HEK293 (cell line): ENCODE results near the gene LRBA.

Experiments
- CTCF ChIA-PET: fragments of 350-600 bp; formaldehyde crosslinking; extraction: SDS; loops from one replicate; lab custom pipeline; 2021; ENCODE audit warnings: antibody characterized with exemption; lab: Yijun Ruan, JAX
- POLR2A ChIA-PET: fragments of 300-600 bp; formaldehyde crosslinking; extraction: SDS; loops from one replicate; lab custom pipeline; 2020; ENCODE audit warnings: antibody characterized with exemption, inconsistent platforms; lab: Yijun Ruan, JAX
- H3K27ac ChIP-seq: fragments of 200-500 bp; sonication (Bioruptor generic); 2 replicates; pipeline ENCODE4 v1.5.1; 2014; ENCODE audit warnings: low read depth, low read length, control low read depth, inconsistent platforms; ENCODE audit errors: extremely low read depth
- H3K36me3 ChIP-seq, 2 experiments: fragments of 200-500 bp in 1 of 2; sonication (Bioruptor generic) in 1 of 2; 1 replicate in 1 of 2; 2 replicates in 1 of 2; pipeline ENCODE4 v1.5.1; 2014 to 2017; ENCODE audit warnings: inconsistent platforms in 2 of 2, low read length in 2 of 2; ENCODE audit not compliant: control insufficient read depth in 2 of 2, insufficient read depth in 1 of 2
- H3K4me1 ChIP-seq: fragments of 200-500 bp; sonication (Bioruptor generic); 2 replicates; pipeline ENCODE4 v1.5.1; 2014; ENCODE audit warnings: mild to moderate bottlenecking, low read length, inconsistent platforms; ENCODE audit not compliant: control insufficient read depth, insufficient read depth
- H3K4me3 ChIP-seq: 2 replicates; pipeline ENCODE4 v1.5.1; 2011; ENCODE audit warnings: low read depth, mild to moderate bottlenecking, control low read depth, low read length, moderate library complexity
- H3K9me3 ChIP-seq: fragments of 200-500 bp; sonication (Bioruptor generic); 2 replicates; pipeline ENCODE4 v1.5.1; 2014; ENCODE audit warnings: low read depth, low read length, inconsistent platforms; ENCODE audit not compliant: control insufficient read depth, insufficient read depth
- BCL11B ChIP-seq: fragments of 450-650 bp; formaldehyde crosslinking; IDR thresholded peaks from 2 replicates; pipeline ENCODE4 v1.5.1; 2016; ENCODE audit warnings: low read depth, missing biosample characterization, missing genetic modification characterization
- KLF7 ChIP-seq: fragments of 450-650 bp; formaldehyde crosslinking; IDR thresholded peaks from 2 replicates; pipeline ENCODE4 v1.5.1; 2016; ENCODE audit warnings: missing biosample characterization, missing genetic modification characterization, borderline replicate concordance
- SCRT1 ChIP-seq: fragments of 450-650 bp; formaldehyde crosslinking; IDR thresholded peaks from 2 replicates; pipeline ENCODE4 v1.5.1; 2016; ENCODE audit warnings: missing biosample characterization, missing genetic modification characterization, borderline replicate concordance
- SP2 ChIP-seq: fragments of 450-650 bp; formaldehyde crosslinking; IDR thresholded peaks from 2 replicates; pipeline ENCODE4 v1.5.1; 2016; ENCODE audit warnings: missing biosample characterization, missing genetic modification characterization
- SP3 ChIP-seq: fragments of 450-650 bp; formaldehyde crosslinking; IDR thresholded peaks from 2 replicates; pipeline ENCODE4 v1.5.1; 2016; ENCODE audit warnings: missing biosample characterization, missing genetic modification characterization
- WT1 ChIP-seq: fragments of 450-650 bp; formaldehyde crosslinking; IDR thresholded peaks from 2 replicates; pipeline ENCODE4 v1.5.1; 2016; ENCODE audit warnings: missing biosample characterization, missing genetic modification characterization
- ZNF114 ChIP-seq: fragments of 450-650 bp; formaldehyde crosslinking; IDR thresholded peaks from 2 replicates; pipeline ENCODE4 v1.5.0; 2017; ENCODE audit warnings: missing biosample characterization, missing genetic modification characterization
- ZNF140 ChIP-seq: fragments of 450-650 bp; formaldehyde crosslinking; IDR thresholded peaks from 2 replicates; pipeline ENCODE4 v1.5.1; 2016; ENCODE audit warnings: missing biosample characterization, missing genetic modification characterization
- ZNF211 ChIP-seq: fragments of 450-650 bp; formaldehyde crosslinking; IDR thresholded peaks from 2 replicates; pipeline ENCODE4 v1.5.1; 2016; ENCODE audit warnings: low read depth, missing biosample characterization, missing genetic modification characterization
- ZNF221 ChIP-seq: fragments of 450-650 bp; formaldehyde crosslinking; IDR thresholded peaks from 2 replicates; pipeline ENCODE4 v1.5.1; 2017; ENCODE audit warnings: missing biosample characterization, missing genetic modification characterization, borderline replicate concordance
- ZNF248 ChIP-seq: fragments of 450-650 bp; formaldehyde crosslinking; IDR thresholded peaks from 2 replicates; pipeline ENCODE4 v1.5.1; 2017; ENCODE audit warnings: missing biosample characterization, missing genetic modification characterization
- ZNF292 ChIP-seq: fragments of 450-650 bp; formaldehyde crosslinking; IDR thresholded peaks from 2 replicates; pipeline ENCODE4 v1.5.1; 2016; ENCODE audit warnings: low read depth, missing biosample characterization, missing genetic modification characterization, borderline replicate concordance
- ZNF48 ChIP-seq: fragments of 450-650 bp; formaldehyde crosslinking; IDR thresholded peaks from 2 replicates; pipeline ENCODE4 v1.5.1; 2016; ENCODE audit warnings: missing biosample characterization, missing genetic modification characterization
- ZNF510 ChIP-seq: fragments of 450-650 bp; formaldehyde crosslinking; IDR thresholded peaks from 2 replicates; pipeline ENCODE4 v1.5.1; 2018; ENCODE audit warnings: mild to moderate bottlenecking, missing genetic modification characterization, missing biosample characterization; ENCODE audit not compliant: insufficient replicate concordance
- ZNF521 ChIP-seq: fragments of 450-650 bp; formaldehyde crosslinking; IDR thresholded peaks from 2 replicates; pipeline ENCODE4 v1.5.1; 2017; ENCODE audit warnings: missing biosample characterization, mild to moderate bottlenecking, missing genetic modification characterization
- ZNF549 ChIP-seq: fragments of 450-650 bp; IDR thresholded peaks from 2 replicates; pipeline ENCODE4 v1.5.1; 2018; ENCODE audit warnings: missing biosample characterization, missing genetic modification characterization, mild to moderate bottlenecking, inconsistent platforms, moderate library complexity
- TF ChIP-seq, protein P1 (sequence below): fragments of 450-650 bp; formaldehyde crosslinking; IDR thresholded peaks from 2 replicates; pipeline ENCODE4 v1.5.1; 2016; ENCODE audit warnings: missing biosample characterization, missing genetic modification characterization, borderline replicate concordance
- TF ChIP-seq, protein P2 (sequence below): fragments of 450-650 bp; formaldehyde crosslinking; IDR thresholded peaks from 2 replicates; pipeline ENCODE4 v1.5.1; 2016; ENCODE audit warnings: missing biosample characterization, missing genetic modification characterization
- TF ChIP-seq, protein P3 (sequence below): fragments of 450-650 bp; formaldehyde crosslinking; IDR thresholded peaks from 2 replicates; pipeline ENCODE4 v1.5.1; 2016; ENCODE audit warnings: missing biosample characterization, missing genetic modification characterization
- TF ChIP-seq, protein P4 (sequence below): fragments of 450-650 bp; formaldehyde crosslinking; IDR thresholded peaks from 2 replicates; pipeline ENCODE4 v1.5.1; 2016; ENCODE audit warnings: missing biosample characterization, missing genetic modification characterization, low read depth
- TF ChIP-seq, protein P5 (sequence below): fragments of 450-650 bp; formaldehyde crosslinking; IDR thresholded peaks from 2 replicates; pipeline ENCODE4 v1.5.1; 2017; ENCODE audit warnings: missing biosample characterization, missing genetic modification characterization
- TF ChIP-seq, protein P6 (sequence below): IDR thresholded peaks from 2 replicates; pipeline ENCODE4 v1.6.1; 2011; ENCODE audit warnings: mild to moderate bottlenecking, low read depth, low read length, borderline replicate concordance

The LRBA gene

DNA sequence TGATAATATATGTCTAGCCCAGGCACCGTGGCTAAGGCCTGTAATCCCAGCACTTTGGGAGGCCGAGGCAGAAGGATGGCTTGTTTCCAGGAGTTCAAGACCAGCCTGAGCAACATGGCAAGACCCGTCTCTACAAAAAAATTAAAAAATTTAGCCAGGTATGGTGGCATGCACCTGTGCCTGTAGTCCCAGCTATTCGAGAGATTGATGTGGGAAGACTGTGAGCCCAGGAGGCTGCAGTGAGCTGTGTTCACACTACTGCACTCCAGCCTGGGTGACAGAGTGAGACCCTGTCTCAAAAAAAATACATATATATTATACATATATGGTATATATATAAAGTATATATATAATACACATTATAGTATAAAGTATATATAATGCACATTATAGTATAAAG lies 595.1 kb downstream of the LRBA start (continued):
- TF ChIP-seq, protein P1, sequence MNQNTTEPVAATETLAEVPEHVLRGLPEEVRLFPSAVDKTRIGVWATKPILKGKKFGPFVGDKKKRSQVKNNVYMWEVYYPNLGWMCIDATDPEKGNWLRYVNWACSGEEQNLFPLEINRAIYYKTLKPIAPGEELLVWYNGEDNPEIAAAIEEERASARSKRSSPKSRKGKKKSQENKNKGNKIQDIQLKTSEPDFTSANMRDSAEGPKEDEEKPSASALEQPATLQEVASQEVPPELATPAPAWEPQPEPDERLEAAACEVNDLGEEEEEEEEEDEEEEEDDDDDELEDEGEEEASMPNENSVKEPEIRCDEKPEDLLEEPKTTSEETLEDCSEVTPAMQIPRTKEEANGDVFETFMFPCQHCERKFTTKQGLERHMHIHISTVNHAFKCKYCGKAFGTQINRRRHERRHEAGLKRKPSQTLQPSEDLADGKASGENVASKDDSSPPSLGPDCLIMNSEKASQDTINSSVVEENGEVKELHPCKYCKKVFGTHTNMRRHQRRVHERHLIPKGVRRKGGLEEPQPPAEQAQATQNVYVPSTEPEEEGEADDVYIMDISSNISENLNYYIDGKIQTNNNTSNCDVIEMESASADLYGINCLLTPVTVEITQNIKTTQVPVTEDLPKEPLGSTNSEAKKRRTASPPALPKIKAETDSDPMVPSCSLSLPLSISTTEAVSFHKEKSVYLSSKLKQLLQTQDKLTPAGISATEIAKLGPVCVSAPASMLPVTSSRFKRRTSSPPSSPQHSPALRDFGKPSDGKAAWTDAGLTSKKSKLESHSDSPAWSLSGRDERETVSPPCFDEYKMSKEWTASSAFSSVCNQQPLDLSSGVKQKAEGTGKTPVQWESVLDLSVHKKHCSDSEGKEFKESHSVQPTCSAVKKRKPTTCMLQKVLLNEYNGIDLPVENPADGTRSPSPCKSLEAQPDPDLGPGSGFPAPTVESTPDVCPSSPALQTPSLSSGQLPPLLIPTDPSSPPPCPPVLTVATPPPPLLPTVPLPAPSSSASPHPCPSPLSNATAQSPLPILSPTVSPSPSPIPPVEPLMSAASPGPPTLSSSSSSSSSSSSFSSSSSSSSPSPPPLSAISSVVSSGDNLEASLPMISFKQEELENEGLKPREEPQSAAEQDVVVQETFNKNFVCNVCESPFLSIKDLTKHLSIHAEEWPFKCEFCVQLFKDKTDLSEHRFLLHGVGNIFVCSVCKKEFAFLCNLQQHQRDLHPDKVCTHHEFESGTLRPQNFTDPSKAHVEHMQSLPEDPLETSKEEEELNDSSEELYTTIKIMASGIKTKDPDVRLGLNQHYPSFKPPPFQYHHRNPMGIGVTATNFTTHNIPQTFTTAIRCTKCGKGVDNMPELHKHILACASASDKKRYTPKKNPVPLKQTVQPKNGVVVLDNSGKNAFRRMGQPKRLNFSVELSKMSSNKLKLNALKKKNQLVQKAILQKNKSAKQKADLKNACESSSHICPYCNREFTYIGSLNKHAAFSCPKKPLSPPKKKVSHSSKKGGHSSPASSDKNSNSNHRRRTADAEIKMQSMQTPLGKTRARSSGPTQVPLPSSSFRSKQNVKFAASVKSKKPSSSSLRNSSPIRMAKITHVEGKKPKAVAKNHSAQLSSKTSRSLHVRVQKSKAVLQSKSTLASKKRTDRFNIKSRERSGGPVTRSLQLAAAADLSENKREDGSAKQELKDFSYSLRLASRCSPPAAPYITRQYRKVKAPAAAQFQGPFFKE (tag by site-specific recombination), result no peak
- no peak for TF ChIP-seq KLF7
- no peak for TF ChIP-seq ZNF549 (tag by site-specific recombination)
- TF ChIP-seq ZNF292 (tag by site-specific recombination), result no peak
- TF ChIP-seq ZNF140 (tag by site-specific recombination), result no peak
- no peak for TF ChIP-seq ZNF510
- TF ChIP-seq, protein P2, sequence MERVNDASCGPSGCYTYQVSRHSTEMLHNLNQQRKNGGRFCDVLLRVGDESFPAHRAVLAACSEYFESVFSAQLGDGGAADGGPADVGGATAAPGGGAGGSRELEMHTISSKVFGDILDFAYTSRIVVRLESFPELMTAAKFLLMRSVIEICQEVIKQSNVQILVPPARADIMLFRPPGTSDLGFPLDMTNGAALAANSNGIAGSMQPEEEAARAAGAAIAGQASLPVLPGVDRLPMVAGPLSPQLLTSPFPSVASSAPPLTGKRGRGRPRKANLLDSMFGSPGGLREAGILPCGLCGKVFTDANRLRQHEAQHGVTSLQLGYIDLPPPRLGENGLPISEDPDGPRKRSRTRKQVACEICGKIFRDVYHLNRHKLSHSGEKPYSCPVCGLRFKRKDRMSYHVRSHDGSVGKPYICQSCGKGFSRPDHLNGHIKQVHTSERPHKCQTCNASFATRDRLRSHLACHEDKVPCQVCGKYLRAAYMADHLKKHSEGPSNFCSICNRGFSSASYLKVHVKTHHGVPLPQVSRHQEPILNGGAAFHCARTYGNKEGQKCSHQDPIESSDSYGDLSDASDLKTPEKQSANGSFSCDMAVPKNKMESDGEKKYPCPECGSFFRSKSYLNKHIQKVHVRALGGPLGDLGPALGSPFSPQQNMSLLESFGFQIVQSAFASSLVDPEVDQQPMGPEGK (tag by site-specific recombination), result no peak

DNA sequence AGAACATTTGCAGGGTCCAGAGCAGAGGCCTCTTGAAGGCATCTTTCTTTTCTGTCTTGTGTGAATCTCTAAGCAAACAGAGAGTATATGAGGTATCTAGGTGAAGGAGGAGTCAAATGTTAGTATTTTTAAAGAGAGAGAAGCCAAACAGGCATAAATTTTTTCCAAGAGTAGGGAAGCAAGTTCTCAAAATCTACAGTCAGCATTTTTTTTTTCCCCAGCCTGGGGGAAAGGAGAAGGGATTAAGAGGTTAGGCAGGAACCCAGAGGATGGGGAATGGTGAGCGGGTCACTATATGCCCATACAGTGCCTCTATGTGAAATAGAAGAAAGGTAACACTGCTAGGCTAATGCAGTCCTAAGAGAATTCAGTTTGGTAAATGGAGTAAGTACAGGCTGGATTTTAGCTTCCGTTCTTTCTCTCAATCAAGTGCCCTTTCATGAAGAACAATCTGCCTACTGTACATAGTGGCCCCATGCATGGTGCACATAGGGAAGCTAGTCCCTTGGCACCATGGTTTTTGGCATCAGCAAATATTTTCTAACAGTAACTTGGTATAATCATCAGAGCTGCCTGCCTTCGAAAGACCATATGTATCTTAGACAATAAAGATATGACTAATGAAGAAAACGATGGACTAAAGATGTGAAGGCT lies 596.2 kb downstream of the LRBA start:
- Histone ChIP-seq H3K4me1 (no peaks in the 10 kb centered on the region), H3K36me3 (no peaks in the 10 kb centered on the region), H3K9me3 (no peaks in the 10 kb centered on the region), H3K4me3 (no peak overlapping the region), H3K27ac (no peak overlapping the region)
- POLR2A ChIA-PET, result no interaction called here
- CTCF ChIA-PET, result no interaction called here
- TF ChIP-seq ZNF211 (no peak), SP2 (tag by site-specific recombination) (no peak), ZNF48 (no peak), ZNF114 (tag by site-specific recombination) (no peak), ZNF248 (tag by site-specific recombination) (no peak), ZNF221 (no peak), WT1 (tag by site-specific recombination) (no peak), BCL11B (no peak), SCRT1 (no peak), SP3 (no peak), ZNF521 (tag by site-specific recombination) (no peak)
- TF ChIP-seq, protein P3, sequence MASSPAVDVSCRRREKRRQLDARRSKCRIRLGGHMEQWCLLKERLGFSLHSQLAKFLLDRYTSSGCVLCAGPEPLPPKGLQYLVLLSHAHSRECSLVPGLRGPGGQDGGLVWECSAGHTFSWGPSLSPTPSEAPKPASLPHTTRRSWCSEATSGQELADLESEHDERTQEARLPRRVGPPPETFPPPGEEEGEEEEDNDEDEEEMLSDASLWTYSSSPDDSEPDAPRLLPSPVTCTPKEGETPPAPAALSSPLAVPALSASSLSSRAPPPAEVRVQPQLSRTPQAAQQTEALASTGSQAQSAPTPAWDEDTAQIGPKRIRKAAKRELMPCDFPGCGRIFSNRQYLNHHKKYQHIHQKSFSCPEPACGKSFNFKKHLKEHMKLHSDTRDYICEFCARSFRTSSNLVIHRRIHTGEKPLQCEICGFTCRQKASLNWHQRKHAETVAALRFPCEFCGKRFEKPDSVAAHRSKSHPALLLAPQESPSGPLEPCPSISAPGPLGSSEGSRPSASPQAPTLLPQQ (tag by site-specific recombination), result no peak
- TF ChIP-seq, protein P4, sequence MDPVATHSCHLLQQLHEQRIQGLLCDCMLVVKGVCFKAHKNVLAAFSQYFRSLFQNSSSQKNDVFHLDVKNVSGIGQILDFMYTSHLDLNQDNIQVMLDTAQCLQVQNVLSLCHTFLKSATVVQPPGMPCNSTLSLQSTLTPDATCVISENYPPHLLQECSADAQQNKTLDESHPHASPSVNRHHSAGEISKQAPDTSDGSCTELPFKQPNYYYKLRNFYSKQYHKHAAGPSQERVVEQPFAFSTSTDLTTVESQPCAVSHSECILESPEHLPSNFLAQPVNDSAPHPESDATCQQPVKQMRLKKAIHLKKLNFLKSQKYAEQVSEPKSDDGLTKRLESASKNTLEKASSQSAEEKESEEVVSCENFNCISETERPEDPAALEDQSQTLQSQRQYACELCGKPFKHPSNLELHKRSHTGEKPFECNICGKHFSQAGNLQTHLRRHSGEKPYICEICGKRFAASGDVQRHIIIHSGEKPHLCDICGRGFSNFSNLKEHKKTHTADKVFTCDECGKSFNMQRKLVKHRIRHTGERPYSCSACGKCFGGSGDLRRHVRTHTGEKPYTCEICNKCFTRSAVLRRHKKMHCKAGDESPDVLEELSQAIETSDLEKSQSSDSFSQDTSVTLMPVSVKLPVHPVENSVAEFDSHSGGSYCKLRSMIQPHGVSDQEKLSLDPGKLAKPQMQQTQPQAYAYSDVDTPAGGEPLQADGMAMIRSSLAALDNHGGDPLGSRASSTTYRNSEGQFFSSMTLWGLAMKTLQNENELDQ (tag by site-specific recombination), result no peak
- TF ChIP-seq, protein P5, sequence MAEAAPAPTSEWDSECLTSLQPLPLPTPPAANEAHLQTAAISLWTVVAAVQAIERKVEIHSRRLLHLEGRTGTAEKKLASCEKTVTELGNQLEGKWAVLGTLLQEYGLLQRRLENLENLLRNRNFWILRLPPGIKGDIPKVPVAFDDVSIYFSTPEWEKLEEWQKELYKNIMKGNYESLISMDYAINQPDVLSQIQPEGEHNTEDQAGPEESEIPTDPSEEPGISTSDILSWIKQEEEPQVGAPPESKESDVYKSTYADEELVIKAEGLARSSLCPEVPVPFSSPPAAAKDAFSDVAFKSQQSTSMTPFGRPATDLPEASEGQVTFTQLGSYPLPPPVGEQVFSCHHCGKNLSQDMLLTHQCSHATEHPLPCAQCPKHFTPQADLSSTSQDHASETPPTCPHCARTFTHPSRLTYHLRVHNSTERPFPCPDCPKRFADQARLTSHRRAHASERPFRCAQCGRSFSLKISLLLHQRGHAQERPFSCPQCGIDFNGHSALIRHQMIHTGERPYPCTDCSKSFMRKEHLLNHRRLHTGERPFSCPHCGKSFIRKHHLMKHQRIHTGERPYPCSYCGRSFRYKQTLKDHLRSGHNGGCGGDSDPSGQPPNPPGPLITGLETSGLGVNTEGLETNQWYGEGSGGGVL (tag by site-specific recombination), result no peak
- TF ChIP-seq, protein P6, sequence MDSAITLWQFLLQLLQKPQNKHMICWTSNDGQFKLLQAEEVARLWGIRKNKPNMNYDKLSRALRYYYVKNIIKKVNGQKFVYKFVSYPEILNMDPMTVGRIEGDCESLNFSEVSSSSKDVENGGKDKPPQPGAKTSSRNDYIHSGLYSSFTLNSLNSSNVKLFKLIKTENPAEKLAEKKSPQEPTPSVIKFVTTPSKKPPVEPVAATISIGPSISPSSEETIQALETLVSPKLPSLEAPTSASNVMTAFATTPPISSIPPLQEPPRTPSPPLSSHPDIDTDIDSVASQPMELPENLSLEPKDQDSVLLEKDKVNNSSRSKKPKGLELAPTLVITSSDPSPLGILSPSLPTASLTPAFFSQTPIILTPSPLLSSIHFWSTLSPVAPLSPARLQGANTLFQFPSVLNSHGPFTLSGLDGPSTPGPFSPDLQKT, result no peak
